ENCODE measurements around the gene MTUS2. TPM values are rescaled to one million over a fixed set of nuclear protein-coding genes. Genes with fewer than 3 reads are reported as not detected.

Gene MTUS2
- total and polyA plus RNA-seq, 10 of the 15 experiments (the other 5 are each of a cell fraction or from before 2014, with no cell fraction given), result under 0.01 to 0.05 (median 0.02) TPM; not detected in 6

DNA sequence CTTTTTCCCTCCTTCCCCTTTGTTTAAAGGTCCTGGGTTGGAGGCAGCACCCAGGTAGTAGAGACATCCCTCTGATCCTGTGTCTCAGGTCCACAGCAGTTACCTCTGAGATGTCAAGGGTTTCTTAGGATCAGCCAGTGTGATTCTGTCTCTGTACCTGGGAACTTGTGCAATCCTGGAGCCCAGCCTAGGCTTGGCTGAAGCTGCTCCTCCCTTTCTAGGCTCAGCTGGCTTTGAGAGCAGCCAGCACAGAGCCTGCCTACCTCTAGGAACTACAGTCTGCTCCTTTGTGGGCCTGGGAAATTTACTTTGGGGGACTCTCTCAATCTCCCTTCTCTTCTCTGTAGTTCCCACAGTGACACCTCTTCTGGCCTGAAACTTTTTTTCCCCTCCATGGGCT lies 171.6 kb downstream of the MTUS2 start (continued):
- TF ChIP-seq PRDM15 (CRISPR knock-in tag; IDR thresholded peaks at IDR 0.05) (no peak), BHLHE40 (IDR thresholded peaks at IDR 0.05; ENCODE audit: borderline replicate concordance in 1 of 2, low read depth in 2 of 2, low read length in 1 of 2) (no peak), CEBPZ (IDR thresholded peaks at IDR 0.05; ENCODE audit: low read depth, low read length) (no peak)

- H3K4me2 ChIP-seq (ENCODE audit: control insufficient read depth, insufficient read depth), result no peak overlapping the region
- intact Hi-C loops (cut with micrococcal nuclease; ENCODE audit: unreplicated experiment) (no loop called here), in situ Hi-C loops (cut with MboI) (no loop called here)
- H3K27ac ChIP-seq (ENCODE audit: control insufficient read depth, insufficient read depth), result no peak overlapping the region
- H3K4me3 ChIP-seq, result no peak overlapping the region
- no peak for FAIRE-seq
- no peaks in the 10 kb centered on the region; the same call in 2 of the 3 replicates for H3K9me3 ChIP-seq (replicated peaks; ENCODE audit: control insufficient read depth, insufficient read depth, low read length)
- no peak for ATAC-seq
- BruUV-seq (replicated peaks), result no TSS peak
- 53% methylated on average over 3 of the region's 3 CpGs for WGBS (ENCODE audit: insufficient coverage, insufficient replicate concordance, low lambda C conversion rate, missing lambda C conversion rate)
- H3K36me3 ChIP-seq (ENCODE audit: control insufficient read depth in 2 of 2, insufficient read depth in 2 of 2, low read length in 1 of 2), result no peaks in the 10 kb centered on the region
- no peaks in the 10 kb centered on the region for H3K27me3 ChIP-seq (replicated peaks in 1 of 2; ENCODE audit: control insufficient read depth in 2 of 2, insufficient read depth in 2 of 2, low read length in 1 of 2)
- ChIA-PET POLR2A (no interaction called here), RAD21 (ENCODE audit: unreplicated experiment) (no interaction called here), SMC1A (ENCODE audit: uncharacterized antibody, unreplicated experiment) (no interaction called here), CTCF (no interaction called here)
- no peaks in the 10 kb centered on the region for H3K79me2 ChIP-seq (ENCODE audit: control insufficient read depth, insufficient read depth, low read length)
- H3K4me1 ChIP-seq (ENCODE audit: control insufficient read depth, insufficient read depth, low read length), result no peaks in the 10 kb centered on the region
- no peak for DNase-seq (ENCODE audit: low read depth, low spot score)
- no peak overlapping the region for H2AFZ ChIP-seq (ENCODE audit: control insufficient read depth, low read depth, low read length)
- H3K9ac ChIP-seq (ENCODE audit: control insufficient read depth, insufficient read depth, low read length), result no peak overlapping the region
- no peaks in the 10 kb centered on the region for H4K20me1 ChIP-seq (ENCODE audit: control insufficient read depth, insufficient read depth)
- TF ChIP-seq CHD4 (IDR thresholded peaks at IDR 0.05) (no peak), ZNF592 (IDR thresholded peaks at IDR 0.05) (no peak), CREB1 (IDR thresholded peaks at IDR 0.05; ENCODE audit: low read depth) (no peak), KAT2A (conservative IDR thresholded peaks at IDR 0.05; ENCODE audit: control insufficient read depth, low read depth, low read length) (no peak), BCL11A (IDR thresholded peaks at IDR 0.05; ENCODE audit: low read depth, low read length) (no peak)
Observed at GRCh38 chr13:29000826-29001225, 180.7 kb downstream of the MTUS2 start.
